Parathyroid adenoma (tissue), 2 donors: ENCODE results near the gene TPSAB1.
"Not testable (repeated sequence)": the region's sequence is repeated elsewhere in the genome, so short reads cannot be mapped to it uniquely, and the experiment has no call there.

Source experiments
- H2AFZ ChIP-seq: fragments of 300-600 bp; sonication (generic); one replicate; pipeline ENCODE4 v1.7.0; 2017; ENCODE audit warnings: antibody characterized with exemption, mild to moderate bottlenecking
- H3K27ac ChIP-seq: fragments of 300-600 bp; sonication (generic); one replicate; pipeline ENCODE4 v1.7.0; 2017
- H3K27me3 ChIP-seq: fragments of 300-600 bp; sonication (generic); one replicate; pipeline ENCODE4 v1.7.0; 2017; ENCODE audit warnings: low read length; ENCODE audit not compliant: control insufficient read depth, insufficient read depth
- H3K36me3 ChIP-seq: fragments of 300-600 bp; sonication (generic); one replicate; pipeline ENCODE4 v1.7.0; 2017; ENCODE audit warnings: low read length; ENCODE audit not compliant: control insufficient read depth, insufficient read depth
- H3K4me1 ChIP-seq: fragments of 300-600 bp; sonication (generic); one replicate; pipeline ENCODE4 v1.7.0; 2017; ENCODE audit warnings: control low read depth
- H3K4me2 ChIP-seq: fragments of 300-600 bp; sonication (generic); one replicate; pipeline ENCODE4 v1.7.0; 2017; ENCODE audit warnings: low read length
- H3K4me3 ChIP-seq: fragments of 300-600 bp; sonication (generic); one replicate; pipeline ENCODE4 v1.7.0; 2017; ENCODE audit warnings: low read depth, low read length
- H3K79me2 ChIP-seq: fragments of 300-600 bp; sonication (generic); one replicate; pipeline ENCODE4 v1.7.0; 2017; ENCODE audit warnings: control low read depth
- H3K9ac ChIP-seq: fragments of 300-600 bp; sonication (generic); one replicate; pipeline ENCODE4 v1.7.0; 2017; ENCODE audit warnings: mild to moderate bottlenecking
- H3K9me3 ChIP-seq: fragments of 300-600 bp; sonication (generic); one replicate; pipeline ENCODE4 v1.7.0; 2017; ENCODE audit warnings: low read length; ENCODE audit not compliant: control insufficient read depth
- TF ChIP-seq, protein P1 (sequence below): fragments of 300-600 bp; sonication (generic); IDR thresholded peaks from one replicate; pipeline ENCODE4 v1.7.0; 2017; ENCODE audit warnings: antibody characterized with exemption, mild to moderate bottlenecking
- donor health status: primary hyperparathyroidism.

Gene TPSAB1

DNA sequence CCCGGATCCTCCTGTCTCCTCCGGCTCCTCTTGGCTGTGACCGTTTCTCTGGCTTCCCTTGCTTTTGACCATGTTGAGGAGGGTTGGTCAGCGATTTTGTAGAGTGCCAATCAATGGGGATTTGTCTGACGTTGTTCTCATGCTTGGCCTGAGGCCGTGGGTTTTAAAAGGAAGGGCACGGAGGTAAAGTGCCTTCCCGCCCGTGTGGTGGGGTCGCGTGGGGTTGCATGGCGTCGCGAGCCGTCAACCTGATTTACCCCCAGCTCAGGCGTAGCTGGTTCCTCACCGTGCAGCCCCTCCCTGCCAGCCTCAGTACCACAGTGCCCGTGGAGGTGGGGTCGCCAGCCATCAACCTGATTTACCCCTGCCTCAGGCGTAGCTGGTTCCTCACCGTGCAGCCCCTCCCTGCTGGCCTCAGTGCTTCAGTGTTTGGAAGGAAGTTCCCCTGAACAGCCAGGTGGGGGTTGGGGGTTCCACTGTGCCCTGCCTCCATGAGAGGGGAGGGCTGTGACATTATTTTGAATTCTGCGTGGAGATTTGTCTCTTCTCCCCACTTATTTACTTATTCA lies 5.0 kb downstream of the TPSAB1 start:
- H3K4me2 ChIP-seq, result no peak overlapping the region
- no peak overlapping the region for H2AFZ ChIP-seq
- H3K27me3 ChIP-seq, result no peaks in the 10 kb centered on the region
- no peak overlapping the region for H3K27ac ChIP-seq
- H3K9ac ChIP-seq, result no peak overlapping the region
- no peaks in the 10 kb centered on the region for H3K36me3 ChIP-seq
- H3K4me1 ChIP-seq, result no peaks in the 10 kb centered on the region
- no peak overlapping the region for H3K4me3 ChIP-seq
- TF ChIP-seq, protein P1, sequence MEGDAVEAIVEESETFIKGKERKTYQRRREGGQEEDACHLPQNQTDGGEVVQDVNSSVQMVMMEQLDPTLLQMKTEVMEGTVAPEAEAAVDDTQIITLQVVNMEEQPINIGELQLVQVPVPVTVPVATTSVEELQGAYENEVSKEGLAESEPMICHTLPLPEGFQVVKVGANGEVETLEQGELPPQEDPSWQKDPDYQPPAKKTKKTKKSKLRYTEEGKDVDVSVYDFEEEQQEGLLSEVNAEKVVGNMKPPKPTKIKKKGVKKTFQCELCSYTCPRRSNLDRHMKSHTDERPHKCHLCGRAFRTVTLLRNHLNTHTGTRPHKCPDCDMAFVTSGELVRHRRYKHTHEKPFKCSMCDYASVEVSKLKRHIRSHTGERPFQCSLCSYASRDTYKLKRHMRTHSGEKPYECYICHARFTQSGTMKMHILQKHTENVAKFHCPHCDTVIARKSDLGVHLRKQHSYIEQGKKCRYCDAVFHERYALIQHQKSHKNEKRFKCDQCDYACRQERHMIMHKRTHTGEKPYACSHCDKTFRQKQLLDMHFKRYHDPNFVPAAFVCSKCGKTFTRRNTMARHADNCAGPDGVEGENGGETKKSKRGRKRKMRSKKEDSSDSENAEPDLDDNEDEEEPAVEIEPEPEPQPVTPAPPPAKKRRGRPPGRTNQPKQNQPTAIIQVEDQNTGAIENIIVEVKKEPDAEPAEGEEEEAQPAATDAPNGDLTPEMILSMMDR, result no peak
- H3K9me3 ChIP-seq, result no peaks in the 10 kb centered on the region
- no peaks in the 10 kb centered on the region for H3K79me2 ChIP-seq

DNA sequence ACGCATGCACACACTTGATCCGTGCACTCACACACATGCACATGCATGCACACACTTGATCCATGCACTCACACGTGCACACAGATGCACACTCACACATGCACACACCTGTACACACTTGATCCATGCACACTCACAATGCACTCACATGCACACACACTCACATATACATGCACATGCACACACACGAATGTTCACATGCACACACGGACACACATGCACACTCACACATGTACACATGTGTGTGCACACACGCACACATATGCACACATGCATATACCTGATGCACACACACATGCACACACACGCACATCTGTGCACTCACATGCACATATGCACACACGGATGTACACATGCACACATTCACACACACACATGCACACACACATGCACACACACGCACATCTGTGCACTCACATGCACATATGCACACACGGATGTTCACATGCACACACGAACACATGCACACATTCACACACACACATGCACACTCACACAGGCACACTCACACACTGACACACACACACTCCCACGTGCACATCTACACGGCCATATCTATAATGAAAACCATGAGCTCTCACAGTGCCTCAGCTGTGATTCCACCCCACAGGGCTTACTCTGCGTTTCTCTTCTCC lies 7.5 kb downstream of the TPSAB1 start:
- not testable (repeated sequence) for H2AFZ ChIP-seq

DNA sequence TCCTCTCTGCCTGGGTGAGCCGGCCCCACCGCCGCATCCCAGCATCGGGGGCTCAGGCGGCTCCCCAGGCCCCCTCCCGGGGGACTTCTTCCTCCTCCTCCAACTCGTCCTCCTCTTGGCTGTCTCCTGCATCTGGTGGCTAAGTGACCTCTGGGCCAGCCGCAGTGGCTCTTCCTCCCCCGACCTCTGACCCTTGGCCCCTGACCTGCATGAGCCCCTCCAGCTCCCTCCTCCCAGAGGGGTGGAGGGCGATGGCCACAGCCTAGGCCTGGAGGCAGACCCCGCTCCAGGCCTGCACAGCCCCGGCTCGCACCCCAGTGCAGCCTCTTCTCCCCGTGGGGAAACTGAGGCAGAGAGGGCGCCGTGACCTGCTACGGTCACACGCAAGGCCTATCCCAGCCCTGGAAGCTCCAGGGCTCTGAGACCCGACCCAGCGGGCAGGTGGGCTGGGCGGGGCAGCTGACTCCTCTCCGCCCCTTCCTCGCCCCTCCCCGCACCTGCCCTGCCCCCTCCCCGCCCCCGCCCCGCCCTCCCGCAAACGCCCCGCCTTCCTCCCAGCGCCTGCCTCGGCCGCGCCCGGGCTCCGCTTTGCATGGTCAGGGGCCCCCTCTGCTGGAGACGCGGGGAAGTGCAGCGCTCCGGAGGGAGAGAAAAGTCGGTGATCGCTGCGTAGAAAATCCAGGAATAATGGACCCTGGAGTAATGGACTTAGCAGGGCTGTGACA lies 8.7 kb downstream of the TPSAB1 start:
- not testable (repeated sequence) for H3K4me2 ChIP-seq, H3K4me3 ChIP-seq, H3K9me3 ChIP-seq, H3K27me3 ChIP-seq, H3K9ac ChIP-seq, H3K79me2 ChIP-seq, H3K27ac ChIP-seq, H3K4me1 ChIP-seq, H3K36me3 ChIP-seq, H2AFZ ChIP-seq

More for the DNA sequence above, 7.5 kb downstream of the TPSAB1 start:
- not testable (repeated sequence) for H3K4me3 ChIP-seq, H3K9ac ChIP-seq, H3K27ac ChIP-seq, H3K27me3 ChIP-seq, H3K4me2 ChIP-seq, H3K79me2 ChIP-seq, H3K9me3 ChIP-seq, H3K4me1 ChIP-seq, H3K36me3 ChIP-seq

DNA sequence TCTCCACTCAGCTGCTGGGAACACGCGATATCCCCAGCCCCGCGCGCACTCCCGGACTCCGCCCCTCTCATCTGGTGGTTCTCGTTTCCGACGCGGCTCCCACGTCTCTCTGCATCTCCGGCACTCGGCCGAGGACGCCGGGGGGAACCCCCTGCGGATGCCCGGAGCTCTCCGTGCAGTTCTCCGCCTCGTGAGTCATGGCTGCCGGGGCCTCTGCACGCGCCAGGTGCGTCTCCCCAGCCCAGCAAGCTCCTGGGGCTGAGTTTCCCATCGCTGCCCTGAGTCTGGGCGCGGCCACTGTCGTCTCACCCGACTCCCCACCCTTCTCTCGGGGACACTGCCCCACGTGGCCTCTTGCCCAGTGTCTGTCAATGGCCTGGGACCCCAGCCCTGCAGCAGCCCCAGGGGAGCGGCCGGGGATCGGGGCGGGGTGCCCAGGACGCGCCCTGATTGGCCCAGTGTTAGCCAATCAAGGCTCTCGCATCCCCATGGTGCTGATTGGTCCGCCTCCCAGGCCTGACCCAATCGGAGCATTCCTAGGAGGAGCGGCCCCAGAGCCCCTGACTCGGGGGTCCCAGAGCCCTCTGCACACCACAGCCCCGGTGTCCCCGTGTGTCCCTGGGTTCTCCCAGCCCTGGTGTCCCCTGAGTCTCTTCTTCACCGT lies 13.3 kb downstream of the TPSAB1 start:
- H3K4me3 ChIP-seq, H3K79me2 ChIP-seq, H3K4me2 ChIP-seq, H3K4me1 ChIP-seq, H3K9ac ChIP-seq, H3K27me3 ChIP-seq, H3K27ac ChIP-seq, H2AFZ ChIP-seq, H3K9me3 ChIP-seq, H3K36me3 ChIP-seq: not testable (repeated sequence)

DNA sequence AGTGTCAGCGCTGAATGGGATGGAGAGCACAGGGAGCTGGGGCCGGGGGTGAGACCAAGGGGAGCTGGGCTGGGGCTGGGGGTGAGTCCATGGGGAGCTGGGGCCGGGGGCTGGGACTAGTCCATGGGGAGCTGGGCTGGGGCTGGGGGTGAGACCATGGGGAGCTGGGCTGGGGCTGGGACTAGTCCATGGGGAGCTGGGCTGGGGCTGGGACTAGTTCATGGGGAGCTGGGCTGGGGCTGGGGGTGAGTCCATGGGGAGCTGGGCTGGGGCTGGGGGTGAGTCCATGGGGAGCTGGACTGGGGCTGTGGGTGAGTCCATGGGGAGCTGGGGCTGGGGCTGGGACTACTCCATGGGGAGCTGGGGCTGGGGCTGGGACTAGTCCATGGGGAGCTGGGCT lies 14.3 kb downstream of the TPSAB1 start:
- H3K4me2 ChIP-seq, H3K27ac ChIP-seq, H3K79me2 ChIP-seq, H3K4me3 ChIP-seq, H3K27me3 ChIP-seq, H2AFZ ChIP-seq, H3K36me3 ChIP-seq, H3K9ac ChIP-seq, H3K9me3 ChIP-seq, H3K4me1 ChIP-seq: not testable (repeated sequence)

DNA sequence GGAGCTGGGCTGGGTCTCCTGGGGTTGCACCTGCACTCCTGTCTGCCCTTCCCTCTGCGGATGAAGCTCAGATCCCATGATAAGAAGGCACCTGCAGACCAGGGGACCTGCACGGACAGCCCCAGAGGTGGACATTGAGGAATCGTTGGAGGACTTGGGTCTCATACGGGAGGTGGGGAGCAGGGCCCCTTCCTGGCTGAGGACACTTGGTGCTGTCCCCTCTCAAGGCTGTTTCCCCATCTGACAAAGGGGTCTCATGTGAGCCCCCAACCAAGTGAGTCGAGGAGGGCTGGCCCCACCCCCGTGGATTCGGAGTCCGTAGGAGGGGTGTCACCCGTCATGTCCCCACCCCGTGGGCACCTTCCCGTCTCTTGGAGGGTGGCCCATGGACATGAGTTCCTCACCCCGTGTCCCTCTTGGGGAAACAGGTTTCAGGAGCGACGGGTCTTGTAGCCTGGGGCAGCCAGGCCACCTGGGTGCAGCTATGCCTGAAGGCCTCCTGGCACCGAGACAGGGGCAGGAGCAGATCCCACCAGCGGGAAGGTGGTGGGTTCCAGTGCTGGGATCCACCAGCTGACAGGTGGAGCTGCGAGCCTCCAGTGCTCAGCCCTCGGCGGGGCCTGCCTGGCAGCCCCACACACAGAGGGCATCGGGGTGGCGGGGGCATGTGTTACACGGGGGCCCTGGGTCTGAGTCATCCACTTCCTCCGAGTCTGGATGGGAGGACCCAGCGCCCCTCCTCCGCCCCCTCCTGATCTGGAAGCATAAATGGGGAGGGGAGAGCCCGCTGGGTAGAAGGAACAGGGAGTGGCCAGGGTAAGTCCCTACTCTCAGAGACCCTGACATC lies 15.0 kb downstream of the TPSAB1 start, which contains the start of gene TPSD1:
Gene TPSD1 (plus strand): TSS at position 794 of the 847 bp plus-strand sequence. CDS start 212 bp downstream, outside the sequence.
- not testable (repeated sequence) for H3K27me3 ChIP-seq, H3K4me2 ChIP-seq, H3K9ac ChIP-seq, H2AFZ ChIP-seq, H3K4me3 ChIP-seq, H3K9me3 ChIP-seq, H3K27ac ChIP-seq, H3K4me1 ChIP-seq, H3K79me2 ChIP-seq, H3K36me3 ChIP-seq

DNA sequence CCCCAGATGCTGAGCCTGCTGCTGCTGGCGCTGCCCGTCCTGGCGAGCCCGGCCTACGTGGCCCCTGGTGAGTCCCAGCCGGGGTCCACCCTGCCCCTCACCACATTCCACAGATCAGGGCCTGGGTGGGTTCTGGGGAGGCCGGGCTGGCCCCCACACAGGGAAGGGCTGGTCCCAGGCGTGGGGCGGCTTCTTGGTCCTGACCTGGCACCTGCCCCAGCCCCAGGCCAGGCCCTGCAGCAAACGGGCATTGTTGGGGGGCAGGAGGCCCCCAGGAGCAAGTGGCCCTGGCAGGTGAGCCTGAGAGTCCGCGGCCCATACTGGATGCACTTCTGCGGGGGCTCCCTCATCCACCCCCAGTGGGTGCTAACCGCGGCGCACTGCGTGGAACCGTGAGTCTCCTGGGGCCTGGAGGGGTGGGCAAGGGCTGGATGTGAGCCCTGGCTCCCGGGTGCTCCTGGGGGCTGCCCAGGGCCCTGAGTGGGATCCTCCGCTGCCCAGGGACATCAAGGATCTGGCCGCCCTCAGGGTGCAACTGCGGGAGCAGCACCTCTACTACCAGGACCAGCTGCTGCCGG lies 15.9 kb downstream of the TPSAB1 start:
- not testable (repeated sequence) for H3K4me3 ChIP-seq, H3K36me3 ChIP-seq, H3K27me3 ChIP-seq, H2AFZ ChIP-seq, H3K79me2 ChIP-seq, H3K4me2 ChIP-seq, H3K4me1 ChIP-seq, H3K27ac ChIP-seq, H3K9ac ChIP-seq, H3K9me3 ChIP-seq
